ENCODE data around the gene SNX13. TPM values are rescaled to one million over a fixed set of nuclear protein-coding genes. Genes with fewer than 3 reads are reported as not detected.

The SNX13 gene
- total RNA-seq, 1 donor from 2014 or later = 52.3 TPM

DNA sequence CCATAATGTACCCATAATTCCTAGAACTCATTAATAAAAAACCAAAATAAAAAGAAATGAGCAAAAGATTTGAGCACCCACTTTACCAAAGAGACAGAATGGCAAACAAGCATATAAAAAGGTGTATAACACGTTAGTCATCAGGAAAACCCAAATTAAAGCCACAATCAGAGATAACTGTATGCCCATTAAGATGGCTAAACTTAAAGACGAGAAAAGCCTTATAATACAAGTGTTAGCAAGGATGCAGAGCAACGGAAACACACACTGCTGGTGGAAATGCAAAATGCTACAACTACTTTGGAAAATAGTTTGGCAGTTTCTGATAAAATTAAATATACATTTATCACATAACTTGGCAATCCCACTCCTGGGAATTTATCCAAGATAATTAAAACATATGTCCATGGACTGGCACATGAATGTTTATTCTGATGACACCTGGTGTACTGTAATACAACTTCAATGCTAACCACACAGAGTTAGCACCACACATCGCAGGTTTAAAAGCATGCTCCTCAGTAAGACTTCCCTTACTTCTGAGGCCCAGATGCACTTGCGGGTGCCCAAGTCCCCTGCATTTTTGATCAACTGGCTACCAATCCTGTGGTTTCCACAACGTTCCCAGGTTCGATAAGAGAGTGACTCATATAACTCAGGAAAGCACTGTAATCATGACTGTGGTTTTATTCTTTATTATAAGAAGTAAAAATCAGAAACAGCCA lies 158.6 kb downstream of the SNX13 start:
- no peak for DNase-seq (ENCODE audit: low spot score)

DNA sequence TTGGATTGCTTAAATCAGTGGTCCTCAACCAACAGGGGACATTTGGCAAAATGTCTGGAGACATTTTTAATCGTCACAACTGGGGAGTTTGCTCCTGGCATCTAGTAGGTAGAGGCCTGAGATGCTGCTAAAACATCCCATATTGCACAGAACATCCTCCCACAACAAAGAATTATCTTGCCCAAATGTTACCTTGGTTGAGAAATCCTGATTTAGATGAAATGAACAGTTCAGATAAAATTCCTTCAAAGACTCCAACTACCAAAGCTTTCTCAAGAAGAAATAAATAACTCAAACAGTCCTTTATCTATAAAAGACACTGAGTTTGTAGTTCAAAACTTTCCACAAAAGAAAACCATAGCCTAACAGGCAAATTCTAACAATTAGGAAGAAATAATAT lies 160.9 kb downstream of the SNX13 start:
- DNase-seq (ENCODE audit: low spot score) = no peak

DNA sequence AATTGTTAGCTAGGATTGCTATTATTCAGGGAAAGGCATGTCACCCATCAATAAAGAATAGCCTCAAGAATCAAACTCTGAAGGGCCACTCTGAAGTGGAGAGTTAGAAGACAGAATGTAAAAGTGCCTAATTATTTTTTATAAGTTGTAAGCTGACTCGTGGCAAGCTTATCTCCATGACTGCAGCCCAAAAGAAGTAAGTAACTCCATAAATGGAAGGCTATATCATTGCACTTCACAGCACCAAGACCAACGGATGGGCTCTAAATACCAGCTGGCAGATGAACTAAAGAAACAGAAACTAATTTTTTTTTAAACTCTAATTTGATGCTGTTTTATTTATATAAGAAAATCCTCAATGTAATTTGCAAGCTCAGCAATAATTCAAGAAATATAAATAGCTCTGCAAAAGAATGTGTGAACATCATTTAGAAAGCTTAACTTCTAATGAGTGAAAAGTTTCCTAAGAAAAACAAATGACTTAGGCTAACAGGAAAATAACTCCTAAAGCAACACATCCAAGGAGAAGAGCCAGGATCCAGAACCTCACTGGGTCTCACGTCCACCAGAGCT lies 165.5 kb downstream of the SNX13 start:
- no peak for DNase-seq (ENCODE audit: low spot score)

DNA sequence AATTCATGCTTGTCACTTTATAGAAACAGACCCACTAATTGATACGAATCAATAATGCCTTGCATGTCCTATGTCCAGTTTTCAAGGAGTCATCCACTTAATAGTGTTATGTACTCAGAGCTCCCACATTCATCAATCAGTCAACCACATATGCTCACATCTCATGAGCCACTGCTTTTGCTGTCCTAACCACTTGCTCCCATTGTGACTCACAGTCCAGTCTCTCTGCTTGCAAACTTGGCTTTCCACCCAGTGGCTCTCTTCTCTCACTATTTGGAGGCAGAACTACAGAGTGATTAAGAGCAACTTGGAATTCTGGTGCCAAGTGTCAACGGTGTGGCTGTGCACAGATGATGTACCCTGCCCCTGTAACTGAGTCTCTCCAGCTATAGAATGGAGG lies 166.0 kb downstream of the SNX13 start:
- no peak for DNase-seq (ENCODE audit: low spot score)

DNA sequence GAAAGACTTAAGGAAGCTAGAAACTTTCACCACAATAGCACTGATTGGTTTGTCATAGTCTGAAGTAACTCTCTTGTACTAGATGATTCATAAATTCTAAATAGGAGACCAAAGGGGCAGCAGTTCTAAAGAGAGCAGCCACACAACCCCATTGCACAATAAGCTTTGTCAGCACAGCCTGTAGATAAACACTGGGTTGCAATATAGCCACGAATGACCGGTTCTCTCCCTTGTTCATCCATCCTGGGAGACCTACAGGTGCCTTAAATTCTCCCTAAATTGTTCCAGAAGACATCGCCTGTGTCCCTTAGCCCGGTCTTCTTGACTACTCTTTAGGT lies 167.0 kb downstream of the SNX13 start:
- DNase-seq (ENCODE audit: low spot score) = no peak

DNA sequence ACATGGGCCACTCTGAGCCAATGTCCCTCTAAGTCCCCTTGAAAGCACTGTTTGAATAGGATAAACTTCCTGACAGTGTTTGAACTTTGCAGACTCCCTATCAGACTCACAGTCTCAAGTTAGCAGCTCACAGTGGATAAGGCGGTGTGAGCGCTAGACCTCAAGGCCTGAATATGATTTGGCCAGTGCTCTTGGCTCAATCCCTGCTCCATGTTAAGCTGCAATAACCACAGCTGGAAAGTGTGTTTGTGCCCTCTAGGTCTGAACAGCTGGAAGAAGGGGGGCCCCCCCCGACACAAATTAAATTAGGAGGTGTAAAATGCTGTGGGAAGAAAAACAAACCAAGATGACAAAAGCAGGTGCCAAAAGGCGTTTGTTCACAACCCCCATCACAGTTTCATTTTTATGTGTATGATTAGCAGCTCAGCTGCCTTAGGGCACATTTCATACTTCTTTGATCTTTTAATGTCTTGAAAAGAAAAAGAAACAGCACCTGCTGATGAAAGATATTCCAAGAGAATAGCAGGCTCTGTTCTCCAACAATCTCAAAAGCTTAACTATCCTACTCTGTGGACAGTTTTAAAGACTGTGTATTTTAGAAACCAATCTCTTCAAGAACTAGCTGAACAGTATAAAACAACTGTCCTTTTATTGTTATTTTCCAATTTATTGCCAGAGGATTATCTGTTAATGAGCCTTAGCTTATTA lies 167.6 kb downstream of the SNX13 start:
- no peak for DNase-seq (ENCODE audit: low spot score)

DNA sequence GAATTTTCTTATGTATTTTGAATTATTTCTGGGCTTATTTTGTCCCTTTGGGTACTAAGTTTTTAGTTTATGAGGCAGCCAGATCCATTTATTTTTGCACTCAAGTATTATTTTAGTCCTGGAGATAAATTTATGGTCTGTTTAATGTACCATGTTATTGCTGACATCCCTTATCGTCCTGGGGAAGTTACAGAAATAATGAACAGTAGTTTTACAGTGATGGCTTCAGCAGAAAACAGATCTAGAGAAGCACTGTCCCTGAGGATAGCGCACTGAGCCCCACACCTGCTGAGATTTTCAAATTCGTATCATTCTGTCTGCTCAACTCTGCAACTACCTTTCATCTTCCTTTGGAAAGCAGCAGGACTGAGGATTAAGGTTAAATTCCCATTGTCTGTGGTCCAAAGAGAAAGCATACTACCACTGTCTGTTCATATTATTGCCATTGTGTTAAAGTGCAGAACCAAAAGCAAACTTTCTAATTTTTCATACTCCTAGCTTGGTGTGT lies 168.3 kb downstream of the SNX13 start:
- DNase-seq (ENCODE audit: low spot score) = no peak

DNA sequence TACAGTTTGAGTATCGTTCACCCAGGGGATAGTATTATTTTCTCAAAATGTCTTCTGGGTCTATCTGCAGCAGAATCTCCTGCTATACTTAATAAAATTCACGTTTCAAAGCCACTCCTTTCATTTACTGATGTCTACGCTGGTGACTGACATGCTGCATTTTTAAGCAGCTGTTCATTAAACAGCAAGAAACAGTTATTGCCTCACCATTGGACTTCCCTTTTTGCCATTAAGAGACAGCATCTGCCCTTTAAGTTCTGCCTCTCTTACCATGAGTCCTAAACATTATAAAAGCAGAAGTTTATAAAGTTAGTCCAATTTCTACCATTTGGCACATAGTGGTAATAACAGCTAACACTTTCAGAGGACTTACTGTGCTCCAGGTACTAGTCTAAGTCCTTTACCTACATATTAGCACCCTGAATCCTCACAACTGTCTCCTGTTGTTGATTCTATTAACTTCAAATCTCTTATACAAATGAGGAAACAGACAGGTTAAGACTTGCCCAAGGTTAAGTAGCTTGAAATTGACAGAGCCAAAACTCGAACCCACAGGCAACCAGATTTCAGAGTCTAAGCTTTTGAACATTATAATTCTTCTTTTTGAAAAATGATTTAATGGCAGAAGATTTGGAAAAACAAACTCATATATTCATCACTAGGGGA lies 169.5 kb downstream of the SNX13 start:
- DNase-seq (ENCODE audit: low spot score) = no peak

DNA sequence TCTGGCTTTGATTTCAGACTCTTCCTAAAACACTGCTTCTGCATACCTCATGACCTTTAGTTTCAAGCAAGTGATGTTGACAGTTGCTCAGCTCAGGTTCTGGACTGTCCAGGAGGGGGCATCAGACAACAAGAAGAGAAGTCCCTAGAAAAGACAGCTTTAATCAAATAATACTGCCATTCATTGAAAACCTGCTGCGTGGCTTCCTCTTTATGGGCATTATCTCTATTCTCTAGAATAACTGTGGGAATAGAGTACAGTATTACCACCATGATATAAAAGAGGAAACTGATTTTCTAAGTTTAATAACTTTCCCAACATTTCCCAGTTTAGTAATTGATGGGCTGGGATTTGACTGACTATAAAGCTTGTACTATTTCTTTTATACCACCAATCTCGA lies 170.4 kb downstream of the SNX13 start:
- peak; percentile 63 for DNase-seq (ENCODE audit: low spot score)

DNA sequence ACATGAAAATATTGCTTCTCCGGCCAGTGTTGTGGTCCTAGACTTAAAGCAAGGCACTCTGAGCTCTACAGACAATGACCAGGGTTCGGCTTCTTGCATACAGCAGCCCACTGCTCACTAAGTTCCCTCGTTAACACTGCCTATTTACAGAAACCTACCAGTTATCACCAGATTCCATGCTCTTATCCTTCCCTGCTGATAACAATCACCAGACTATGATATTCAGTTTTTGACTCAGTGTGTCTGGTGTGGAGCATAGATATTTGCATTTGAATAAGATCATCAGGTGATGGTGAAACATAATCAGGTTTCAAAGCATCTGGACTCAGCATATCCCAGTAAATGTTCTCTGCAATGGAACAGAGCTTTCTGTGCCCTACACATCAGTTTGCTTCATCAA lies 182.3 kb downstream of the SNX13 start:
- no peak for DNase-seq (ENCODE audit: low spot score)

DNA sequence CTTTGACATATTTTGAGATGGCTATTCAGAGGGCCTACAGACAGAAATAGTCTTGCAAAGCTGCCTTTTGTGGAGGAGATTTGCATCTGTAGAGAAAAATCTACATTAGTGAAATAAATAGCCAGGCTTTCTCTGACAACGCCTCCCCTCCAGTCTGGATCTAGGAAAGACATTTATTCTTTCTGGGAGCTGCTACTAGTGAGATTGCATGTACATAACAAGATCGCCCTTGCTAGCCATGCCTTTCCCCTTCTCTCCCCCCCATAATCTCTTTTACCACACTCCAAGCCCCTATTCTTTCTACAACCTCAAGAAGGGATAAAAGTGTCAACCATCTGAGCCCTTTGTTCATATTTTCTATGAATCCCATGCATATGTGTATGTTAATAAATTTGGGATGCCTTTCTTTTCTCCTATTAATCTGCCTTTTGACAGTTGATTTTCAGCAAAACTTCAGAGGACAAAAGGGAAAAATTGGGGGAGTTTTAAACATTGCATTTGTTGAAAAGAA lies 194.2 kb downstream of the SNX13 start:
- DNase-seq (ENCODE audit: low spot score) = no peak

DNA sequence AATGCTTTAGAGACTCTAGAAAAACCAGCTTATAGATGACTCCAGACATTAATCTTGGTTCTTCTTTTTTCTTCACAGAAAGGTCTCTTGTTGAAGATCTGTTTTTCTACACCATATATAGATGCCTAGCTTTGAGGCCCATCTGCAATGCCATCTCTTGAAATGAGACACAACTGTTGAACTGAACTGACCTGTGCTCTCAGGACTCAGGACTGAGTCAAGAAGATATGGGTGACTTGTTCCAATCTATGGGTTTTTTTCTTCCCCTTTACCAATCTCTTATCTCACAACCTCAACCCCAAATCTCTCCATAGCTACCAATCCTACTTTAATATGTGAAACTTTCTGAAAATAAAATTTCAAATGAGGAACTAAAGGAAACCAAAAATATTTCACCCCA lies 194.7 kb downstream of the SNX13 start:
- DNase-seq (ENCODE audit: low spot score) = no peak

DNA sequence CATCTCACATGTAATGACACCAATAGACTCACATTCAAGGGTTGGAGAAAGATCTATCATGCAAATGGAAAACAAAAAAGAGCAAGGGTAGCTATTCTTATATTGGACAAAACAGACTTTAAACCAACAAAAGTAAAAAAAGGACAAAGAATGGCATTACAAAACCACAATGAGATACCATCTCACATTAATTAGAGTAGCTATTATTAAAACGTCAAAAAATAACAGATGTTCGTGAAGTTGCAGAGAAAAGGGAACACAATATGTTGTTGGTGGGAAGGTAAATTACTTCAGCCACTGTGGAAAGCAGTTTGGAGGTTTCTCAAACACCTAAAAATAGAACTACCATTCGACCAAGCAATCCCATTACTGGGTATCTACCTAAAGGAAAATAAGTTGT lies 197.0 kb downstream of the SNX13 start:
- DNase-seq (ENCODE audit: low spot score) = no peak

DNA sequence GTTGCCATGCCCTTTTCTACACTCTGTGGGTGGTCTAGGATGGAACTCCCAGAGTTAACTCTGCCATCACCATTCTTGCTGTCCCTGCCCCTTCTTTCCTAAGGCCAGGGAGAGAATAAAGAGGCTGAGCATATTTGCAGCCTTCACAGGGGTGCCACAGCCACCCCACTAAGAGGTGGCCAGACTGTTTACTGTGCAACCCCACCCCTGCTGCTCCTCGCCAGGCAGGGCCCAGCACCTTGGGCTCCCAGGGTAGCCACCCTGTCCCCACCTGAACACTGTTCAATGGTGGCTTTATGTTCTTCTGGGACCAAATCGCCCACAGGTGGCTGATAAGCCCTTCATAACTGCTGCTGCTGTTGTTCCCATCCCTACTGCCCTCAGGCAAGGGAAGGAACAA lies 198.9 kb downstream of the SNX13 start:
- no peak for DNase-seq (ENCODE audit: low spot score)

Other genes starting within 250 kb of the SNX13 start
- not detected for gene PRPS1L1, start 87.4 kb upstream of the SNX13 start, total RNA-seq

All from mucosa of gallbladder (tissue), 1 donor.